Suppressor macrophage treated with lipopolysaccharide for 4 hours (primary cell): Measurements from ENCODE around the gene EAF1.
A peak's percentile ranks its signal among the peaks of the same experiment; 100 is the strongest.
"Not testable (repeated sequence)": the region's sequence is repeated elsewhere in the genome, so short reads cannot be mapped to it uniquely, and the experiment has no call there.

Experiments used
- DNase-seq: peaks from one replicate; pipeline ENCODE4 v3.0.0-alpha.2; 2020

The EAF1 gene

GRCh38 chr3:15427182-15427880 lies at the start of gene EAF1, which contains the start of gene METTL6:
TSS of gene EAF1 (plus strand) at chr3:15427598. CDS start at chr3:15427780, 182 bp downstream.
TSS of gene METTL6 (minus strand) at chr3:15427544. CDS start at chr3:15426511, 1,033 bp downstream.
- peak; percentile 95 for DNase-seq

DNA sequence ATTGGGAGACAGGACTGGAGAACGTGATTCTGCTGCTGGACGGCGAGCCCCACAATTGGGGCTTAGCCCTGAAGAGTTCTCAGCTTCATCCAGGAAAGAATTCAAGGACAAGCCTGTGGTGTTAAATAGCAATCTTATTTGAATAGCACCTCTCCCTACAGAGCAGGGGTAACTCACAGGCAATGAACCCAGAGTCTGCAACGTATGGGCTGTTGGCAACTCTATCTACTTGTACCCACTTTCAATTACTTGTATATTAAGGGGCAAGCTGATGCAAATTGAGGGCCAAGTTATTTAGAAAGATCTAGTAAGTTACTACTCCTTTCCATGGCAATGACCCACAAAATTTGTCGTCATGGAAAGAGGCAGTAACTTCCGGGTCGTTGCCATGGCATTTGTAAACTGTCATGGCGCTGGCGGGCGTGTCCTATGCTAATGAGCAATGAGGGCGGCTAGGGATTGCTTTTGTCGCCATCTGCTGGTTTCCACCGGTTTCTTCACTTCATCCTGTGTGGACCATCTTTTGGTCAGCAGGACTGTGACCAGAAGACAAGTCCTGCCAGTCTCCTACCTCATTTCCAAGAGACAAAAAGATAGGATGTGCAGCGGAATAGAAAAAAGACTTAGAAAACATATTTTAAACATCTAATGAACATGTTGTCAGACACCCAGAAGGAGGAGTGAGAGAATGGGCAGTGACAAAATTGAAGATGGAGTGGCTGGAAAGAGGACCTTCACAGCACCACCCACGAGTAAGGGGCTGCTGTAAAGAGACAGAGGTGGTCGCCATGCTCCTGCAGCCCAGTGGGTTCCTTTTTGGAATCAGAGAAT lies 49.2 kb upstream of the EAF1 start:
- peak; percentile 97 for DNase-seq

- no peak for DNase-seq
Observed at GRCh38 chr3:15380980-15381890, 46.2 kb upstream of the EAF1 start.

DNA sequence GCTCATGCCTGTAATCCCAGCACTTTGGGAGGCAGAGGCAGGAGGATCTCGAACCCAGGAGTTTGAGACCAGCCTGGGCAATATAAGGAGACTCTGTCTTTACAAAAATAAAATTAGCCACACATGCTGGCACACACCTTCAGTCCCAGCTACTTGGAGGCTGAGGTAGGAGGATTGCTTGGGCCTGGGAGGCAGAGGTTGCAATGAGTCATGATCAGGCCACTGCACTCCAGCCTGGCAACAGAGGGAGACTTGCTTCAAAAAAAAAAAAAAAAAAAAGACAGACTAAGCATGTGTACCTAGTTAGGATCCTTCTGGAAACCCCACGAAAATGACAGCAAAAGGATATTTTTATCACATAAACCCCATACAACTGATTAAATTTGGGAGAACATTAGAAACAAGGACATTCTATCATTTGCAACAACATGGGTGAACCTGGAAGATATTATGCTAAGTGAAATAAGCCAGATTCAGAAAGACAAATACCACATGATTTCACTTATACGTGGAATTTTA lies 44.9 kb upstream of the EAF1 start:
- DNase-seq, result no peak

GRCh38 chr3:15384510-15385237 lies 42.7 kb upstream of the EAF1 start:
- no peak for DNase-seq

DNA sequence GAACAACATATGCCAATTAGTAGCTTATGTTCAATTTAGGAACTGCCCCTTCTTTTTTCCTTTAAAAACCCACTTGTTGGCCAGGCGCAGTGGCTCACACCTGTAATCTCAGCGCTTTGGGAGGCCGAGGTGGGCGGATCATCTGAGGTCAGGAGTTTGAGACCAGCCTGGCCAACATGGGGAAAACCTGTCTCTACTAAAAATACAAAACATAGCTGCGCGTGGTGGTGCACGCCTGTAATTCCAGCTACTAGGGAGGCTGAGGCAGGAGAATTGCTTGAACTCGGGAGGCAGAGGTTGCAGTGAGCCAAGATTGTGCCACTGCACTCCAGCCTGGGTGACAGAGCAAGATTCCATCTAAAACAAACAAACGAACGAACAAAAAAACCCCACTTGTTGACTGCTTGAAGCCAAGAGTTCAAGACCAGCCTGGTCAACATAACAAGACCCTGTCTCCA lies 42.1 kb upstream of the EAF1 start:
- DNase-seq, result not testable (repeated sequence)

DNA sequence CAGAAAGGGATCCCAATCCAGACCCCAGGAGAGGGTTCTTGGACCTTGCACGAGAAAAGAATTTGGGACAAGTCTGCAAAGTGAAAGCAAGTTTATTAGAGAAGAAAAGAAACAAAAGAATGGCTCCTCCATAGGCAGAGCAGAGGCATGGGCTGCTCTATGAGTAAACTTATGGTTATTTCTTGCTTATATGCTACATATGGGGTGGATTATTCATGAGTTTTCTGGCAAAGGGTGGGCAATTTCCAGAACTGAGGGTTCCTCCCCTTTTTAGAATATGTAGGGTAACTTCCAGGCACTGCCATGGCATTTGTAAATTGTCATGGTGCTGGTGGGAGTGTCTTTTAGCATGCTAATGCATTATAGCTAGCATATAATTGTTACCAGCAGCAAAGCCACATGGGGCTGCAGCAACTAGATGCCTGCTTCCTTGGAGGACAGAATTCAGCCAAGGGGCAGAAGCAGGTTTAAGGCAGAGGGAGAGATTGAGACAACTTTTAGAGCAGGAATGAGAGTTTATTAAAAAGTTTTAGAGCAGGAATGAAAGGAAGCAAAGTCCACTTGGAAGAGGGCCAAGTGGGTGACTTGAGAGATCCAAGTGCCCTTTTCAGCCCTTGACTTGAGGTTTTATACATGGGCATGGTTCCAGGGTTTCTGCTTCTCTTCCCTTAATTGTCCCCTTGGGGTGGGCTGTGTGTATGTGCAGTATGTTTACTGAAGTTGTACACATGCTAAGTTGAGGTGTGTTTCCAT lies 41.3 kb upstream of the EAF1 start:
- DNase-seq, result peak; percentile 26

DNA sequence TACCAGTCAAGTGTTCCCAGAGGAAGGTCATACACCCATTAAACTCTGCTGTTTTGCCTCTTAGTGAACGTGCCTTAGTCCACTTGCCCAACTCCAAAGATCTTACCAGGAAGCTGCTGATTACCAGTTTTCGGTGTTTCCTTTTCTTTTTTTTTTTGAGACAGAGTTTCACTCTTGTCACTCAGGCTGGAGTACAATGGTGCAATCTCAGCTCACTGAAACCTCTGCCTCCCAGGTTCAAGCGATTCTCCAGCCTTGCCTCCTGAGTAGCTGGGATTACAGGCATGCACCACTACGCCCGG lies 40.8 kb upstream of the EAF1 start:
- peak; percentile 46 for DNase-seq

- no peak for DNase-seq
Observed at GRCh38 chr3:15387171-15387581, 40.2 kb upstream of the EAF1 start.

- DNase-seq, result no peak
Observed at GRCh38 chr3:15387735-15388134, 39.7 kb upstream of the EAF1 start.

DNA sequence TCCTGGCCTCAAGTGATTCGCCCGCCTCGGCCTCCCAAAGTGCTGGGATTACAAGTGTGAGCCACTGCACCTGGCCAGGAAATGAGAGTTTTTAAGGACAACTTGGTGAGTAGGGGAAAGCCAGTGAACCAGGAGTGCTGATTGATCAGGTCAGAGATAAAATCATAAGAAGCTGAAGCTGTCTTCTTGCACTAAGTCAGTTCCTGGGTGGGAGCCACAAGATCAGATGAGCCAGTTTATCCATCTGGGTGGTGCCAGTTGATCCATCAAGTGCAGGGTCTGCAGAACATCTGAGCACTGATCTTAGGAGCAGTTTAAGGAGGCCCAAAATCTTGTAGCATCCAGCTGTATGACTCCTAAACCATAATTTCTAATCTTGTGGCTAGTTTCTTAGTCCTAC lies 39.1 kb upstream of the EAF1 start:
- not testable (repeated sequence) for DNase-seq

DNA sequence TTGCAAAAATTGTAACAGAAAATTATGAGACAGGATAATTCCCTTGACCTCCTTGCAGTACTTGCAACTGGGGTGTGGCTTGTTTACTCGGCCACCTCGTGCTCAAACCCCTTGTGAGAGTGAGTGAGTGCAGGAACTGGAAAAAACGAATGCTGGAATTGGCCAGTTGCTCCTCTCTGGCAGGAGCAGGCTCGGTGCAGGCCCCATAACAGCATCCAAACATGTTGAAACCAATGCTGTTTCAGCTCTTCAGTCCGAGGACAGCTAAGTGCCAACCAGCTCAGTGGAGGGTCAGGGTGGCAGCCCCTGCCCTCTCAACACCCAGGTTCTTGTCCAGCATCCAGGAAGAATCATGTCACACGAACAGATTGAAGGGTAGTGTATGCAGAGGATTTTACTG lies 36.9 kb upstream of the EAF1 start:
- DNase-seq, result no peak

DNA sequence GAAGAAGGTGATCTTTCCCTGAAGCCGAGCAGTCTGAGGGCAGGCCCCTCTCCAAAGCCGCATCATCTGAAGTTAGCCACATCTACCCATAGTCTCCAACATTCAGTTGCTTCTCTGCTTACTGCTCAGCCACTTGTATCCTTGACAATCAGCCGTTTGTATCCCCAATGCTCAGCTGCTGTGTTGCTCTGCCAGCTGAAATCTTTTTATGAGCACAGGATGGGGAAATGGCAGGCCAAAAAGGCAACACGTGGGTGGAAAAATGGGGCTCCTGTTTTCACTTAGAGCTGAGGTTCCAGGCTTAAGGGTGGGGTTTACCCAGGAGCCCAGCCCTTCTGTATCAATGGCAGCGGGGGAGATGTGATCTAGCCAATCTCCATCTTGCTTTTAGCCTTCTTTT lies 36.4 kb upstream of the EAF1 start:
- DNase-seq, result no peak

GRCh38 chr3:15393252-15393651 lies 34.1 kb upstream of the EAF1 start:
- DNase-seq, result not testable (repeated sequence)

DNA sequence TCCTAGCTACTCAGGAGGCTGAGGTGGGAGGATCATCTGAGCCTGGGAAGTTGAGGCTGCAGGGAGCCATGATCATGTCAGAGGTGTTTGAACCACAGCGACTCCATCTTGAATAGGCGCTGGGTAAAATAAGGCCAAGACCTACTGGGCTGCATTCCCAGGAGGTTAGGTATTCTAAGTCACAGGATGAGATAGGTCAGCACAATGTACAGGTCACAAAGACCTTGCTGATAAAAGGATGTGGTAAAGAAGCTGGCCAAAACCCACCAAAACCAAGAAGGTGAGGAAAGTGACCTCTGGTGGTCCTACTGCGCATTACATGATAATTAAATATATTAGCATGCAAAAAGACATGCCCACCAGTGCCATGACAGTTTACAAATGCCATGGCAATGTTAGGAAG lies 28.7 kb upstream of the EAF1 start:
- not testable (repeated sequence) for DNase-seq

DNA sequence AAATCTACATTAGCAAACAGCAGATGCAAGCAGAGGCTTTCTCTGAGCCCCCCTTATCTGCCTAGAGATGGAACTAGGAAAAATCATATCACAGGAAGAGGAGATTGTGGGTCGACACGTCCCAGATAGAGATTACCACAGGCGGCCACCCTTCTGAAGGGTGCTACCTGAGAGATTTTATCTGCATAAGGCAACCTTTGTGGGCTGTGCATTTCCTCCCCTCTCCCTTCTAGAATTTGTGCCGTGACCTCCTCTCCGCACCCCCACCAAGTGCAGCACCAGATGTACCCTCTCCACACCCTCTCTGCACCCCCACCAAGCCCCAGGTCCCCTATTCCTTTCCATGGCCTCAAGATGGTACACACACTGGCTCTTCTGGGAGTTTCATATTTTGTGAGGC lies 27.4 kb upstream of the EAF1 start:
- no peak for DNase-seq

DNA sequence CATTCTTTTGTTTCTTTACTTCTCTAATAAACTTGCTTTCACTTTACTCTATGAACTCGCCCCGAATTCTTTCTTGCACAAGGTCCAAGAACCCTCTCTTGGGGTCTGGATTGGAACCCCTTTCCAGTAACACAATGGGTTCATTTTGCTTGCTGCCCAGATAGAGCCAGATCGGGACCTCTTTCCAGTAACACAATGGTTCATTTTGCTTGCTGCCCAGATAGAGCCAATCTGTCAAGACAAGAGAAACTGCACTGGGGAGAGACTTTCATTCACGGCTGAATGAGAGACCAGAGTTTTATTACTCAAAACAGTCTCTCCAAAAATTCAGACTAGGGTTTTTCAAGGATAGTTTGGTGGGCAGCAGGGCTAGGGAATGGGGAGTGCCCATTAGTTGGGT lies 25.5 kb upstream of the EAF1 start:
- DNase-seq, result no peak

- no peak for DNase-seq
Observed at GRCh38 chr3:15403495-15403894, 23.9 kb upstream of the EAF1 start.

- no peak for DNase-seq
Observed at GRCh38 chr3:15403965-15404364, 23.4 kb upstream of the EAF1 start.

DNA sequence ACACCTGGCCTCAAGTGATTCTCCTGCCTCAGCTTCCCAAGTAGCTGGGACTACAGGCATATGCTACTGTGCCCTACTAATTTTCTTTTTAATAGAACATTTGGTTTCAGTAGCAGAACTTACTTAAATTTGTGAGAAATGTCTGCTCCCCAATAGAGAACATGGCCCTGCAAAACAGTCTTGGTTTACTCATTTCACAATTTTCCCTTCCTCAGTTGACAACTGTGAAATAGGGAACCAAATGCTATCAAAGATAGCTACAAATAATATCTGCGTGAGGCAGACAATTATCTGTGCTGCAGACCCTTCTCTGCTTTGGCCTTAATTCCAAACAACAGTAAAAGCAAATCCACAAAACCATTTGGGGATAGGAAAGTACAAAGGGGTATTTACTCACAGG lies 22.6 kb upstream of the EAF1 start:
- DNase-seq, result peak; percentile 33

GRCh38 chr3:15405448-15406050 lies 21.8 kb upstream of the EAF1 start:
- peak; percentile 60 for DNase-seq
